ENCODE measurements around the gene RPRD2. TPM values are rescaled to one million over a fixed set of nuclear protein-coding genes. Genes with fewer than 3 reads are reported as not detected.

RPRD2 gene
- total RNA-seq, 6 donors from 2014 or later: 14.6 to 29.8 (median 26.3) TPM

DNA sequence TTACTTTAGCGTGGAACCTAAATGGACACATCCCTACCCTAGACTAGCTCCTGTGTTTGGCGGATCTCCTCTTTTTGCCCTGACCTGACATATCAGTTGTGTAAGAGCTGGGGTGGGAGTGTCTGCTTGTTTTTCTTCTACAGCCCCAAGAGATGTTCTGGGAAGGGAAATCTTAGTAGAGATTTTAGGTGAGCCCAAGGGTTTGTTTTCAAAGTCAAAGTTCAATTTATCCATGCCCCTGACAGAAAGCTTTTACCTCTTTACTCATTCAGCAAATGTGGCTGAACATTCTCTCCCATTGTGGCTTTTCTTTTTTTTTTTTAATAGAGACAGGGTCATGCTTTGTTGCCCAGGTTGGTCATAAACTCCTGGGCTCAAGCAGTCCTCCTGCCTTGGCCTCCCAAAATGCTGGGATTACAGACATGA, 116.0 kb downstream of the RPRD2 start:
- Histone ChIP-seq H3K4me3 (no peak overlapping the region), H3K27me3 (no peaks in the 10 kb centered on the region), H3K9me3 (no peaks in the 10 kb centered on the region), H3K27ac (no peak overlapping the region), H3K4me1 (peaks cover 8 to 19% (median 11%) of the 10 kb centered on the region in 4 donors), H3K36me3 (no peaks in the 10 kb centered on the region)
- DNase-seq (no peak), ATAC-seq (ENCODE audit: low FRiP score in 2 of 2) (no peak)
- 53 to 63% methylated on average over 2 of the region's 2 CpGs for WGBS, 2 donors
- TF ChIP-seq POLR2AphosphoS5 (IDR thresholded peaks at IDR 0.05): no peak
- no peak for TF ChIP-seq POLR2A (IDR thresholded peaks at IDR 0.05)
- no peak for TF ChIP-seq EP300 (IDR thresholded peaks at IDR 0.05)
- TF ChIP-seq, protein P1, sequence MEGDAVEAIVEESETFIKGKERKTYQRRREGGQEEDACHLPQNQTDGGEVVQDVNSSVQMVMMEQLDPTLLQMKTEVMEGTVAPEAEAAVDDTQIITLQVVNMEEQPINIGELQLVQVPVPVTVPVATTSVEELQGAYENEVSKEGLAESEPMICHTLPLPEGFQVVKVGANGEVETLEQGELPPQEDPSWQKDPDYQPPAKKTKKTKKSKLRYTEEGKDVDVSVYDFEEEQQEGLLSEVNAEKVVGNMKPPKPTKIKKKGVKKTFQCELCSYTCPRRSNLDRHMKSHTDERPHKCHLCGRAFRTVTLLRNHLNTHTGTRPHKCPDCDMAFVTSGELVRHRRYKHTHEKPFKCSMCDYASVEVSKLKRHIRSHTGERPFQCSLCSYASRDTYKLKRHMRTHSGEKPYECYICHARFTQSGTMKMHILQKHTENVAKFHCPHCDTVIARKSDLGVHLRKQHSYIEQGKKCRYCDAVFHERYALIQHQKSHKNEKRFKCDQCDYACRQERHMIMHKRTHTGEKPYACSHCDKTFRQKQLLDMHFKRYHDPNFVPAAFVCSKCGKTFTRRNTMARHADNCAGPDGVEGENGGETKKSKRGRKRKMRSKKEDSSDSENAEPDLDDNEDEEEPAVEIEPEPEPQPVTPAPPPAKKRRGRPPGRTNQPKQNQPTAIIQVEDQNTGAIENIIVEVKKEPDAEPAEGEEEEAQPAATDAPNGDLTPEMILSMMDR (IDR thresholded peaks at IDR 0.05): no peak

DNA sequence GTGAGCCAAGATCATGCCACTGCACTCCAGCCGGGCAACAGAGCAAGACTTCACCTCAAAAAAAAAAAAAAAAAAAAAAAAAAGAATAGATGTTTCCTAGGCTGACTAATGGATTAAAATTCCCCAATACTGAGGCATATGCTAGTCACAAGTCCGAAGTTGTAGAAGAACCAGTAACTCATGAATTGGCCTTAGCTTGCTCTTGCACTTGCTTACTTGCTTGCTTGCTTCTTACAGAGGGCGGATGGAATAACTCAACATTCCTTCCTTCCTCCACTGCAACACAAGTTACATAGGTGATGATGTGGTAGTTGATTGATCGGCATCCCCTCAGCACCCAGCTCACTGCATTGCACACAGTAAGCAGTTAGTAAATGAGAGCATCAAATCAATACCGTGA, 120.5 kb downstream of the RPRD2 start:
- no peak overlapping the region for H3K4me3 ChIP-seq
- 80 to 88% methylated on average over 5 of the region's 5 CpGs for WGBS, 2 donors
- DNase-seq (no peak), ATAC-seq (ENCODE audit: low FRiP score in 2 of 2) (no peak)
- no peaks in the 10 kb centered on the region for H3K9me3 ChIP-seq
- H3K27ac ChIP-seq: no peak overlapping the region
- peaks cover 6 to 8% (median 8%) of the 10 kb centered on the region in 4 donors for H3K4me1 ChIP-seq
- TF ChIP-seq POLR2AphosphoS5 (IDR thresholded peaks at IDR 0.05): no peak
- TF ChIP-seq, protein P1 (IDR thresholded peaks at IDR 0.05): no peak
- no peak for TF ChIP-seq EP300 (IDR thresholded peaks at IDR 0.05)
- TF ChIP-seq POLR2A (IDR thresholded peaks at IDR 0.05): no peak
- peaks cover 0 to 3% (median 0%) of the 10 kb centered on the region in 4 donors for H3K27me3 ChIP-seq
- peaks cover 0 to 8% (median 0%) of the 10 kb centered on the region in 4 donors for H3K36me3 ChIP-seq

- H3K27ac ChIP-seq: no peak overlapping the region
- peaks cover 0 to 3% (median 0%) of the 10 kb centered on the region in 4 donors for H3K27me3 ChIP-seq
- WGBS, 2 donors: 26 to 37% methylated on average over 2 of the region's 2 CpGs
- TF ChIP-seq, protein P1 (IDR thresholded peaks at IDR 0.05): no peak
- TF ChIP-seq EP300 (IDR thresholded peaks at IDR 0.05) (no peak), POLR2A (IDR thresholded peaks at IDR 0.05) (no peak), POLR2AphosphoS5 (IDR thresholded peaks at IDR 0.05) (no peak)
- H3K4me3 ChIP-seq: no peak overlapping the region
- peaks cover 6 to 8% (median 8%) of the 10 kb centered on the region in 4 donors for H3K4me1 ChIP-seq
- no peak for ATAC-seq (ENCODE audit: low FRiP score in 2 of 2)
- DNase-seq: no peak
- H3K9me3 ChIP-seq: no peaks in the 10 kb centered on the region
- peaks cover 0 to 13% (median 0%) of the 10 kb centered on the region in 4 donors for H3K36me3 ChIP-seq
Observed at GRCh38 chr1:150484861-150485260, 120.9 kb downstream of the RPRD2 start.

- Histone ChIP-seq H3K27me3 (peaks cover 0 to 3% (median 0%) of the 10 kb centered on the region in 4 donors), H3K4me3 (peak within 1 kb of the TSS; percentile 65 to 81 (median 68)), H3K9me3 (no peaks in the 10 kb centered on the region), H3K36me3 (peaks cover 0 to 36% (median 12%) of the 10 kb centered on the region in 4 donors), H3K27ac (peak within 1 kb of the TSS; percentile 71 to 87 (median 77)), H3K4me1 (peaks cover 6 to 8% (median 8%) of the 10 kb centered on the region in 4 donors)
- peak; percentile 100 for ATAC-seq (ENCODE audit: low FRiP score in 2 of 2)
- 0 to 1% methylated on average over 18 to 30 of the region's 30 CpGs for WGBS, 2 donors
- DNase-seq: peak in 1 of 2 donors; percentile 98
- TF ChIP-seq POLR2A (IDR thresholded peaks at IDR 0.05): peak in 3 of 4 donors; percentile 71 to 80 (median 76)
- TF ChIP-seq, protein P1 (IDR thresholded peaks at IDR 0.05): peak; percentile 21 to 78 (median 67)
- peak; percentile 75 to 77 for TF ChIP-seq POLR2AphosphoS5 (IDR thresholded peaks at IDR 0.05)
- TF ChIP-seq EP300 (IDR thresholded peaks at IDR 0.05): no peak
Observed at GRCh38 chr1:150486966-150487762, 123.2 kb downstream of the RPRD2 start, which contains the start of gene TARS2. TSS of gene TARS2 (plus strand) at chr1:150487419. CDS start at chr1:150487451, 32 bp downstream.
